Measurements from ENCODE around the gene TLE7.
A peak's percentile ranks its signal among the peaks of the same experiment; 100 is the strongest.

Gene TLE7

GRCh38 chr16:71412270-71413160 lies 29.3 kb downstream of the TLE7 start:
- peak; percentile 54 for DNase-seq (ENCODE audit: low read depth)

DNA sequence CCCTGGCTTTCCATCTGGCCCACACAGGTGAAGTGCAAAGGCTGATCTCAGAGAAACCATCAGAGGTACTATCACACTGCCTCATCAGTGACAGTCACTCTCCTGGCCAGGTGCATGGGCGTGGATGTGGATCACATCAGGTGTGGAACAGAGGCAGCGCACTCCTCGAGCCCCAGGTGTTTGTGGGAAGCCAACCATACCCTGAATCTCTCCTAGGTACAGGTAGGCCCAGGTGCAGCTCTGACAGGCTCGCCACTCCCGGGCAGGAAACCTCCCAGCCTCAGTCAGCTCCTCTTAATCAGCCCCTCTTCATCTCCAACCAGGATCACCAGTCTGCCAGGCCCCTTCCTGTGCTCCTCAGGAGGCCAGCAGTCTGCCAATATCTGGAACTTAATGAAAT lies 31.7 kb downstream of the TLE7 start:
- no peak for DNase-seq (ENCODE audit: low read depth)

GRCh38 chr16:71409011-71409775 lies 32.7 kb downstream of the TLE7 start:
- no peak for DNase-seq (ENCODE audit: low read depth)

- DNase-seq (ENCODE audit: low read depth) = no peak
These were observed 33.3 kb downstream of the TLE7 start for GRCh38 chr16:71408536-71408935.

DNA sequence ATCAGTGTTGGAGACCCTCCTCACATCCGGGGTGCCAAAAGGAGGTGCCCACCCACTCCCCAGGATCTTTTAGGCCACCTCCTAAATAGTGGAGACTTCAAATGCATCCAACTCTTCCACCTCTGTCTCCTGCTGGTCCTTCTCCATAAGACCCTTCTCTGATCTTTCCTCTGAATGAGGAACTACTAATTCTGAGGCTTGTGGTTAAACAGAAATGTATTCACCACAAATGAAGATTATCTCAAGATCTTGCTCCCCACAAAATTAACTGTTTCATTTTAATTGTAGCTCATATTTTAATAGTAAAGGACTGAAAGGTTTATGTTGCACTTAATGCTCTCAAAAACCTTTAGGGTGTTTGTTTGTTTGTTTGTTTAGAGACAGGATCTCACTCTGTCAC lies 34.1 kb downstream of the TLE7 start:
- DNase-seq (ENCODE audit: low read depth) = no peak

GRCh38 chr16:71406724-71407123 lies 35.1 kb downstream of the TLE7 start:
- no peak for DNase-seq (ENCODE audit: low read depth)

DNA sequence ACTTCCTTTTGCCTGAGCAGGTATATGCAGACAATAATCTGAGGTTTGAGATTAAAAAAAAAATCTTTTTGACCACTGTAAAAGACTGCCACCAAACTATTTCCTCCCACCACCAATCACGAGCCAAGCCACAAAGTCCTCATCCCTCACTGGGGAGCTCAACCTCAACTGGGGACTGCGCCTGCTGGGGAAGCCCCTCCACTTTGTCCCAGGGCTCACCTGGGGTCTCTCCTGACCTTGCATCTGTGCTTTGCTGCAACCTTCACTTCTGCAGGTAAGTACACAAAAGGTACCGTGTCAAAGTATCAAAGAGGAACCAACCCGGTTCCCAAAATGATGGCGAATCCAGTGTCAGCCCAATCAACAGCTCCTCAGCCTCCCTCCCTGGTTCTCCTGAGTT lies 35.5 kb downstream of the TLE7 start:
- DNase-seq (ENCODE audit: low read depth) = no peak

DNA sequence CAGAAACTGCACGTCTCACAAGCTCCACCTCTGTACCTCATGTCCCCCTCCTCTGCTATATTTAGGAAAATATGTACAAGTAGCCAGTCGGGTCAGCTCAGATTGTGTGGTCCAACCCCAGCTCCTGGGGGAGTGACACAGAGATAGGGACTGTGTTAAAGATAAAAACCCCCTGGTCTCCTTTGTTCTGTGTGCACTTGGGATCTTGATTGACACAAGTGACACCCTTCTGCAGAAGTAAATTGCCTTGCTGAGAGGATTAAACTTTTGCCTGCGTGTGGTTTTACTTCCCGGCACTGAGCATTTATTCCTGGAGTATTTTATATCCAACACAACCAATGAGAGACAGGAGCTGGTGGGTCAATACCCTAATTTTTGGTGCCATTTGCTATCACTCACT lies 37.5 kb downstream of the TLE7 start:
- DNase-seq (ENCODE audit: low read depth) = no peak

GRCh38 chr16:71402674-71403073 lies 39.2 kb downstream of the TLE7 start:
- no peak for DNase-seq (ENCODE audit: low read depth)

DNA sequence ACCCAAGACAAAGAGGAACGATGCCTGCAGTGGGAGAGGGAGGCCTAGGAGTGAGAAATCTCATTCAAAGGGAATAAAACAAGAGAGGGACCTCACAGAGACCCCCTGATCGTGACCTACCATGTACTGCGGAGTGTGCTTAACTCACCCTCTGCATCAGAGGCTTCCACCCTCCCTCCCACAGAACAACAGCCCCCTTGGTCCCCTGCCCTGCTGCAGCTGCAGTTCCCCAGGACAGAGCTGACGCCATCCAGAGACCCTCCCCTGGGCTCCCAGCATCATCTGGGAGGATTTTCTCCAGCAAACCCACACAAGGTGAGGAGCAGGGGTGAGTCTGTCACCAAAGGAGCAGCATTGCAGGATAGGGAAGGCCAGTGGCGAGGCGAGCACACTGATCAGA lies 39.8 kb downstream of the TLE7 start:
- DNase-seq (ENCODE audit: low read depth) = no peak

DNA sequence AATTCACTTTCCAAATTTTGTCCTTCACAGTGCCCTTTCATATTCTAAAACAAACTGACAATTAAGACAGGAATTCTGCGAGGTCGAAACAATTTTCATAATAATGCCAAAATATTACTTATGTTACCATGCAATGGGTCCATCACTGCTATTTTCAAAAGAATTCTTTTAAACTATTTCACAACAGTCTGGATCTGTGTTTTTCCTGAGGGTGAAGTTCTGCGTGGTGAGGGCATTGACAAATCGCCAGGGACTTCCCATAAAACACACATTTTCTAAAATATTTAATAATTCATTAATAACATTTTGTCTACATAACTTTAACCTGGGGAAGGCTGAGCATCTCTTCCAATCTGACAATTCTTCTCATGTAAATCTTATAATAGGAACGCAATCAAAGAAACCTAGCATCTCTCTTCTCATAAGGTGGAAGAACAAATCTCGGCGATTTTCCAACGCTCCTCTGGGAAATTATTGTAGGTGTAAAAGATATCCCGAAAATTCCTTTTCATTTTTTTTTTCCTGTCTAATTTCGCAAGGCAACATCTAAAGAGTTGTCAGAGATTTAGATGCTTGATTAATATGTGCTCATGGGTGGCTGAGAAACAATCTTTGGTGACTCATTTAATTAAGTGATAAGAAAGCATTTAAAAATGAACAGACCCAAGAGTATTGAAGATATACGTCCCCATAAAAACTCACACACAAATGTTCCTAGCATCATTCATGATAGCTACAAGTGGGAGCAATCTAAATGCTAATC lies 41.9 kb downstream of the TLE7 start:
- no peak for DNase-seq (ENCODE audit: low read depth)

- no peak for DNase-seq (ENCODE audit: low read depth)
These were observed 45.3 kb downstream of the TLE7 start for GRCh38 chr16:71396594-71396993.

GRCh38 chr16:71389330-71389729 lies 52.5 kb downstream of the TLE7 start:
- DNase-seq (ENCODE audit: low read depth) = no peak

GRCh38 chr16:71387045-71387871 lies 54.6 kb downstream of the TLE7 start:
- DNase-seq (ENCODE audit: low read depth) = no peak

DNA sequence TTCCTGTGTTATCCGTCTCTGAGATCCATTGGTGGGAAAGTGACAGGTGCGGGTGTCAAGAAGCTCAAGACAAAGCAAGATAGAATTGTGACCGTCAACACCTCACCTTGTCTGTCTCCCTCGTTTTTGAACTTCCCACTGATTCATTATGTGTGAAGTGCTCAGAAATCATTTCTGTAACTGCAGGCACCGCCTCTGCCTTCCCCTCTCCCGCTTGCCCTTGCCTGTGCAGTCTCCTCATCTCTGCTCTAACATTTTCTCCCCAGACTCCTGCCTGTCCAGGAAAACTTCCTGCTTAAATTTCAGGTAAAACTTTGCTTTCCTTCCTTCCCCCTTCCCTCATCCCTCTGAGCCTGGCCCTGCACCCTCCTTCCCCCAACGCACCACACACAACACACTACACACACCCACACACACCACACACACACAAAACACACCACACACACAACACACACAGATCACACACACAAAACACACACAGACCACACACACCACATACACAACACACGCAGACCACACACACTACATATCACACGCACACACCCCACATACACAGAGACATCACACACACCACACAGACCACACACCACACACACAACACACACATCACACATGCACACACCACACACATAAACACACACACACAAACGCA lies 57.7 kb downstream of the TLE7 start:
- DNase-seq (ENCODE audit: low read depth) = no peak

GRCh38 chr16:71383054-71383773 lies 58.6 kb downstream of the TLE7 start:
- DNase-seq (ENCODE audit: low read depth) = no peak

- no peak for DNase-seq (ENCODE audit: low read depth)
These were observed 61.0 kb downstream of the TLE7 start for GRCh38 chr16:71380831-71381230.

Measured in activated T-cell treated with anti-CD3 and anti-CD28 coated beads for 24 hours (primary cell).